GM19397 (cell line): ENCODE measurements around the gene COMMD1.
"Not testable (repeated sequence)": the region's sequence is repeated elsewhere in the genome, so short reads cannot be mapped to it uniquely, and the experiment has no call there.

Experiments
- ATAC-seq: cut with Tn5 transposase; IDR thresholded peaks from one replicate; pipeline ENCODE4 v1.9.1; 2021; ENCODE audit warnings: mild to moderate bottlenecking, moderate library complexity; ENCODE audit not compliant: unreplicated experiment

The COMMD1 gene

GRCh38 chr2:62133320-62133823, 227.9 kb downstream of the COMMD1 start:
- no peak for ATAC-seq

- ATAC-seq: no peak
Measured at GRCh38 chr2:62136956-62137830, 231.7 kb downstream of the COMMD1 start.

GRCh38 chr2:62140426-62141141, 235.1 kb downstream of the COMMD1 start:
- ATAC-seq: no peak

- no peak for ATAC-seq
Measured at GRCh38 chr2:62141142-62141740, 235.8 kb downstream of the COMMD1 start.

GRCh38 chr2:62142054-62142453, 236.6 kb downstream of the COMMD1 start:
- ATAC-seq: peak; percentile 33

- no peak for ATAC-seq
Measured at GRCh38 chr2:62143696-62144095, 238.2 kb downstream of the COMMD1 start.

GRCh38 chr2:62144689-62145477, 239.4 kb downstream of the COMMD1 start:
- no peak for ATAC-seq

GRCh38 chr2:62145478-62146100, 240.1 kb downstream of the COMMD1 start:
- ATAC-seq: peak; percentile 40

- ATAC-seq: not testable (repeated sequence)
Measured at GRCh38 chr2:62146790-62147189, 241.3 kb downstream of the COMMD1 start.

- no peak for ATAC-seq
Measured at GRCh38 chr2:62147610-62148301, 242.3 kb downstream of the COMMD1 start.

GRCh38 chr2:62149708-62150107, 244.2 kb downstream of the COMMD1 start:
- ATAC-seq: no peak

GRCh38 chr2:62150597-62151305, 245.3 kb downstream of the COMMD1 start:
- ATAC-seq: no peak

GRCh38 chr2:62151306-62151638, 245.8 kb downstream of the COMMD1 start:
- ATAC-seq: no peak

- no peak for ATAC-seq
Measured at GRCh38 chr2:62152000-62152399, 246.5 kb downstream of the COMMD1 start.

- ATAC-seq: no peak
Measured at GRCh38 chr2:62156861-62157496, 251.5 kb downstream of the COMMD1 start.

GRCh38 chr2:62158444-62159121, 253.1 kb downstream of the COMMD1 start:
- ATAC-seq: no peak

- ATAC-seq: not testable (repeated sequence)
Measured at GRCh38 chr2:62160691-62161090, 255.2 kb downstream of the COMMD1 start.
